Stimulated activated naive B cell treated with anti-CD40 and anti-IgM and Interleukin-4, amounts not matched to agents 10 μg/mL and 1 μg/mL and 100 μg/mL, for 72 hours (primary cell): ENCODE measurements around the gene TMEM131L.
A peak's percentile ranks its signal among the peaks of the same experiment; 100 is the strongest.

Experiments used
- ATAC-seq, 2 donors: fragments of 150-1000 bp; cut with Tn5 transposase; replicated peaks; 2 replicates each; pipeline ENCODE4 v1.10.0; 2021; ENCODE audit warnings: moderate library complexity in 1 of 2
- DNase-seq: peaks from one replicate; pipeline ENCODE4 v3.0.0; 2021
- H3K27ac Mint-ChIP-seq: one replicate; pipeline ENCODE4 v1.8.0; 2022; ENCODE audit warnings: mild to moderate bottlenecking, mixed read lengths
- H3K27me3 Mint-ChIP-seq, 2 donors: one replicate each; pipeline ENCODE4 v1.8.0; 2022; ENCODE audit warnings: mixed read lengths in 2 of 2
- H3K36me3 Mint-ChIP-seq, 2 donors: one replicate each; pipeline ENCODE4 v1.8.0; 2022; ENCODE audit warnings: mixed read lengths in 2 of 2, mild to moderate bottlenecking in 1 of 2
- H3K4me1 Mint-ChIP-seq, 2 donors: one replicate each; pipeline ENCODE4 v1.8.0; 2022; ENCODE audit warnings: mixed read lengths in 2 of 2, mild to moderate bottlenecking in 1 of 2
- H3K4me3 Mint-ChIP-seq, 2 donors: one replicate each; pipeline ENCODE4 v1.8.0; 2022; ENCODE audit warnings: mild to moderate bottlenecking in 2 of 2, mixed read lengths in 2 of 2, moderate library complexity in 1 of 2
- H3K9me3 Mint-ChIP-seq, 2 donors: one replicate each; pipeline ENCODE4 v1.8.0; 2022; ENCODE audit warnings: mixed read lengths in 2 of 2, mild to moderate bottlenecking in 1 of 2

Gene TMEM131L

DNA sequence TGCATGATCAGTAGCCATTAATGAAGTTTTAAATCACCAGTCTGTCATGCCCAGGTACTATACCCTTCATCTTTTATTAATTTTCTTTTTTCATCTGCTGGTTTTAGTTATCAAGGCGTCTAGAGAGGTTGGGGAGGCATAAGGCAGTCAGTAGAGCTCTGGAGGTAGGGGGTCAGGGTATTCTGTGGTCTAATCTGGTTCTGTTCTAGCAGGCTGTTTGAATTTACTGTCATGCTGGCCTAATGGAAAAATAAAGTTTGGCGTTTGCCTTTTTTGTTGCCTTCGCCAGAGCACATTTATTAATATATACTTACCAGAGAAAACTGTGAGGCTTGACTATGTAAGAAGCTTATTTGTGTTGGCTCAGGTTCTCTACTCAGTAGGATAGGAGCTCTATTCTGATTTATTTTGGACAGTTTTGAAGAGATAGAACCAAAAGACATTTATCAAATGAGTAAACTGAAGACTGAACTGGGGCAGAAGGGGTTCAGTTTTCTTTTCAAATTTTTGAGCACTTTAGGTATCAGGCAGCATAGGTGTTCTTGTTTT, 46.9 kb downstream of the TMEM131L start:
- H3K27ac Mint-ChIP-seq: peak overlapping the region; percentile 78
- no peak for DNase-seq
- H3K9me3 Mint-ChIP-seq: peaks cover 0 to 3% of the 10 kb centered on the region in 2 donors
- peaks cover 24 to 57% of the 10 kb centered on the region in 2 donors for H3K36me3 Mint-ChIP-seq
- no peak overlapping the region for H3K4me3 Mint-ChIP-seq
- H3K4me1 Mint-ChIP-seq: peaks cover 33 to 75% of the 10 kb centered on the region in 2 donors
- no peak for ATAC-seq
- H3K27me3 Mint-ChIP-seq: no peaks in the 10 kb centered on the region

DNA sequence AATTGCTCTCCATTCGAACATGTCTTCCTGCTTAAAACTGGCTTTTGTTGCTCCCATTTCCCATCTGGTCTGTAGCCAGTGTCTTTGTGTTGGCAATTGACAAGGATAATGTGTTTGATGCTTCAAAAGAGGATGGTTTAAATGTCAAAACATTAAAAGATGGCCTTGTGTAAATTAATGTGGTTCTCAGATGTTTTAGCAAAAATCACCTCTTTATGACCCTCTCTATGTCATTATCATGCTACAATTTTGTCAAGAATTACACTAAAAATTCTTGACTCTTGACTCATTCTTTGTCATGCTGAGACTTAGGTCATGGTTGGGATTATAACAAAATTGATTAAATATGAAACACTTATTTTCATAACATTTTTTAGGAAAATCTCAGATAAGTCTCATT, 47.4 kb downstream of the TMEM131L start:
- DNase-seq: no peak
- Mint-ChIP-seq H3K36me3 (peaks cover 28 to 60% of the 10 kb centered on the region in 2 donors), H3K9me3 (peaks cover 0 to 3% of the 10 kb centered on the region in 2 donors), H3K4me1 (peaks cover 38 to 79% of the 10 kb centered on the region in 2 donors), H3K4me3 (no peak overlapping the region), H3K27ac (peak overlapping the region; percentile 9), H3K27me3 (no peaks in the 10 kb centered on the region)
- no peak for ATAC-seq

DNA sequence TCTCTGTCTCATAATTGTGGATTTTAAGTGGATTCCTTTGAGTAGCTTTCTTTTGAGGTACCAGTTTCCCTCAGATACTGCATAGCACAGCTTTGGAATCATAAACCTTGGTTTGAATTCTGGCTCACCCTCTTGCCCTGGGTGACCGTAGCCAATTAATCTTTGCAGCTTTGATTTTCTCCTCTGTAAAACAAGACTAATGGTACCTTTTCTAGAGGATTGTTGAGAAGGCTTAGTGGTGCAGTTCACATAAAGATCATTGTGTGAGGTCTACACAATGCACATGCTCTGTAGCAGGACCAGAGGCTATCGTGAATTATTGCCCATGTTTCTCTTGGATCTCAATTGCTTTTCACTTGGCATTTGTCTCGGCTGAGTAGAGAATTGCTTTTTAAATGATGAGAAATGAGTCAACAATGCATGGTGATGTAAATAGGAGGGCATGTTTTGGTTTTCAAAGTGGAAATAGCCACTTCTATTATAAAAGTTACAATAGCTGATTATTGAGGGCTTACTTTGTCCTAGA, 47.9 kb downstream of the TMEM131L start:
- Mint-ChIP-seq H3K27ac (no peak overlapping the region), H3K36me3 (peaks cover 28 to 57% of the 10 kb centered on the region in 2 donors), H3K9me3 (peaks cover 0 to 3% of the 10 kb centered on the region in 2 donors), H3K4me3 (no peak overlapping the region), H3K27me3 (no peaks in the 10 kb centered on the region), H3K4me1 (peaks cover 42 to 80% of the 10 kb centered on the region in 2 donors)
- ATAC-seq: peak in 1 of 2 donors; percentile 27
- no peak for DNase-seq

DNA sequence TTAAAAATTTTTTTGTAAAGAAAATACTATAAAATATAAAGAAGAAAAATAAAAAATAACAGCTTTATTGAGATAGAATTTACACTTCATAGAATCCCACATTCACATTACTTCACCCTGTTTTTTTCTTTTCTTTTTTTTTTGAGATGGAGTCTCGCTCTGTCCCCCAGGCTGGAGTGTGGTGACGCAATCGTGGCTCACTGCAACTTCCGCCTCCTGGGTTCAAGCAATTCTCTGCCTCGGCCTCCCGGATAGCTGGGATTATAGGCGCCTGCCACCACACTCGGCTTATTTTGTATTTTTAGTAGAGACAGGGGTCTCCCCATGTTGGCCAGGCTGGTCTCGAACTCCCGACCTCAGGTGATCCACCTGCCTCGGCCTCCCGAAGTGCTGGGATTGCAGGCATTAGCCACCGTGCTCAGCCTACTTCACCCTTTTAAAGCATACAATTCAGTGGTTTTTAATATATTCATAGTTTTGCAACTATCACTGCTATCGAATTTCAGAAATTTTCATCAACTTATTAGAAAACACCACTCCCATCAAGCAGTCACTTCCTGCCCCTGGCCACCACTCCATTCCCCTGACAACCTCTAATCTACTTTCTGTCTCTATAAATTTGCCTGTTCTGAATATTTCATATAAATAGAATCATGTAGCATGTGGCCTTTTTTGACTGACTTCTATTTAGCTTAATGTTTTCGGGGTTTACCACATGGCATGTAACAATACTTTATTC, 48.7 kb downstream of the TMEM131L start:
- Mint-ChIP-seq H3K36me3 (peaks cover 27 to 49% of the 10 kb centered on the region in 2 donors), H3K27ac (peak overlapping the region; percentile 76)
- no peak for DNase-seq

DNA sequence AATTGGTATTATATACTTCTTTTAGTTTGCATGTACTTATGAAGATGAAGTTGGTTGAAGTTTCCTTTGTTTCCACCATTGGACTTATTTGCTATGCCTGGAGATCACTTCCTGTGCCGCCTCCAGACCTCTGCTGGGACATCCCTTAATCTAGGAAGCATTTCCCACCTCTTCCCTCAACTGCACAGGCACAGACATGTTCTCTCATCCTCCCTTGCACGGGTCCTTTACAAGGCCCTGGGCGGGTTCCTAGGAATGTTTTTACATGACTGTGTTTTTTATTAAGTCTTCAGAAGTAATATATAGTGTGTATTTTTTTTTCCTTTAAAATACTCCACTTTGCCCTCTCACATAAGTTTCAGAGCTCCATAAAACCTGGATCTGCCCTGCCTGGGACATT, 51.0 kb downstream of the TMEM131L start:
- Mint-ChIP-seq H3K27me3 (no peaks in the 10 kb centered on the region), H3K36me3 (peaks cover 17 to 40% of the 10 kb centered on the region in 2 donors), H3K4me3 (no peak overlapping the region), H3K27ac (peak overlapping the region; percentile 81), H3K9me3 (no peaks in the 10 kb centered on the region), H3K4me1 (peaks cover 59 to 86% of the 10 kb centered on the region in 2 donors)
- no peak for ATAC-seq
- DNase-seq: no peak

More for the DNA sequence above, 48.7 kb downstream of the TMEM131L start:
- H3K27me3 Mint-ChIP-seq: no peaks in the 10 kb centered on the region
- peaks cover 0 to 3% of the 10 kb centered on the region in 2 donors for H3K9me3 Mint-ChIP-seq
- no peak overlapping the region for H3K4me3 Mint-ChIP-seq
- peaks cover 50 to 80% of the 10 kb centered on the region in 2 donors for H3K4me1 Mint-ChIP-seq
- ATAC-seq: no peak

DNA sequence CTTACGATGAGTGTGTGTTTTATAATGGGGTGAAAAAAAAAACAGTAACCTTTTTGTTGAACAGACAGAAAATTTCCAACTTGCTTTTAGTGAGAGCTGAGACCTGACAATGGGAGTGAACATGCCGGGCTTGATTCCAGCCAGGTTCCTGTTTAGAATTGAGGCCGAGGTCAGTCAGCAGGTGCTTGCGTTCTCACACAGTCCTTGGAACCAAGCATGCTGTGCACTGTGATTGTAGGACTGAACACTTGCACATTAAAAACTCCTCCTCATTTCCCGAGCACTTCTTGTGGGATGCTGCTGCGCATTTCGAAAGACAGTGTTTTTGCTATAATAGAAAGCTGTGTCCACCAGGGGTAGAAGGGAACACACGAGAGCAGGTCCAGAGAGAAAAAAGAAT, 51.8 kb downstream of the TMEM131L start:
- ATAC-seq (no peak), DNase-seq (no peak)
- H3K4me1 Mint-ChIP-seq: peaks cover 59 to 86% of the 10 kb centered on the region in 2 donors
- H3K36me3 Mint-ChIP-seq: peaks cover 16 to 32% of the 10 kb centered on the region in 2 donors
- H3K9me3 Mint-ChIP-seq: no peaks in the 10 kb centered on the region
- no peaks in the 10 kb centered on the region for H3K27me3 Mint-ChIP-seq
- H3K27ac Mint-ChIP-seq: peak overlapping the region; percentile 80
- H3K4me3 Mint-ChIP-seq: peak overlapping the region in 1 of 2 donors; percentile 2

DNA sequence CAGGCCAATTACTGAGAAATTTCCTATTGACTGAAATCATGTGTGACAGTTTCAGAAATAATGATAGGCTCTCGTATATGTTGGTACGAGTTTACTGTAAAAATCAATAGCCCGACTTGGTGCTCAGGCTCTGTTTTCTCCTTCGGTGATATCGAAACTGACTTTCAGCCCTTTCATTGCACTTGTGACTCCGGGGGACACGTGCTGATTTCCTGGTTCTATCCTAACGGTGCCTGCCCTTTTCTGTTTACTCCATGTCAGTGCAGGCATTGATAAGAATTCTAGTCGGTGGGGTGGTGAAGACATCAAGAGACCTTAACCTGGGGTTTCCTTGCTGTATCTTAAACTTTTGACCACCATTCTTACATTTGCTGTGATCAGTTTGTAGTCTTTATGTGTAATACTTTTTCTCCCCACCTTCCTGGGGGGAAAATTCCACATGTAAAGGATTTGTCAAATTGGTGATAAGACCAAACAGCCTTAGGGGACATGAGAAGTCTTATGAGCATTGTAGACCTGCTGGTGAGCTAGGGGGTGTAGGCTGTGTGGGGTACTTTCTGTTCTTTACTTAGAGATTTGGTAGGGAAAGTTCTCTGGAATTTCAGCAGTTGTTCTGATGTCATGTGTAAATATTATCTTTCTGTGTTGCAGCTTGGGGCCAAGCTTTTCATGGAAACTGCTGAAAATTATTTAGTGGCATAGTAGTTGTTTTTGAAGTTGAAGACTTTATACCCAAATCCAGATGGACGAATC, 52.7 kb downstream of the TMEM131L start:
- DNase-seq: no peak
- Mint-ChIP-seq H3K4me1 (peaks cover 59 to 86% of the 10 kb centered on the region in 2 donors), H3K36me3 (peaks cover 15 to 27% of the 10 kb centered on the region in 2 donors)

DNA sequence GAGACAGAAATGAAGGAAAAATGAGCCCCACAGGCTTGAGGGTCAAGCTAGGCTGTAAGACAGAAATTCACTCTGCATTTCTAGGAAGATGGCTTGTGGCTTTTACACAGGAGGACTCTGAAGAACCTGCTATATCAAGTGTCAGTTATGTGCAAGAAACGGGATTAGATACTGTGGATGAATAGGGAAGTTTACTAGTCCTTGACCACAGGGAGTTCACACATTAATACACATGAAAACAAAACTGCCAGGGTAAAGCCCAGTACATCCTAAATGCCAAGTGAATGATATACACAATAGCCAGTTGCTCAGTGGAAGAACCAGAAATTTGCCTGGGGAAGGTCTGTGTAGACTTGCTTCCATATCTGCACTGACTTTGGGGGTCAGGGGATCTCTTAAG, 53.5 kb downstream of the TMEM131L start:
- peaks cover 63 to 86% of the 10 kb centered on the region in 2 donors for H3K4me1 Mint-ChIP-seq
- peak overlapping the region; percentile 2 to 50 for H3K4me3 Mint-ChIP-seq
- H3K9me3 Mint-ChIP-seq: no peaks in the 10 kb centered on the region
- DNase-seq: no peak
- peak overlapping the region; percentile 87 for H3K27ac Mint-ChIP-seq
- ATAC-seq: peak in 1 of 2 donors; percentile 5
- H3K27me3 Mint-ChIP-seq: no peaks in the 10 kb centered on the region
- peaks cover 15 to 30% of the 10 kb centered on the region in 2 donors for H3K36me3 Mint-ChIP-seq

More for the DNA sequence above, 52.7 kb downstream of the TMEM131L start:
- Mint-ChIP-seq H3K27ac (peak overlapping the region; percentile 87), H3K27me3 (no peaks in the 10 kb centered on the region), H3K9me3 (no peaks in the 10 kb centered on the region), H3K4me3 (peak overlapping the region in 1 of 2 donors; percentile 2)
- ATAC-seq: no peak

DNA sequence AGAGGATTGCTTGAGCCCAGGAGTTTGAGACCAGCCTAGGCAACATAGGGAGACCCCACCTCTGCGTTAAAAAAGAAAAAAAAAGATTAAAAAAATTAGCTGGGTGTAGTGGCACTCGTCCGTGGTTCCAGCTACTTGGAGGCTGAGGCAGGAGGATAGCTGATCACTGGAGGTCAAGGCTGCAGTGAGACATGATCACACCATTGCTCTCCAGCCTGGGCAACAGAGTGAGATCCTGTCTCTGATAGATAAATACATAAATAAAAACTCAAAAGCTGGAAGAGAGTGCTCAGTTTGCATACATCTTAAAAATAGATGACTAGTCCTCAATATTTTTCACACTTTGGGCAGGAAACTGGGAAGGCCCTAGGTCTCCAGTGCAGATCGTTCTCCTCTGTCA, 54.1 kb downstream of the TMEM131L start:
- Mint-ChIP-seq H3K27ac (peak overlapping the region; percentile 95), H3K4me3 (peak overlapping the region; percentile 73 to 74), H3K9me3 (no peaks in the 10 kb centered on the region), H3K27me3 (no peaks in the 10 kb centered on the region), H3K4me1 (peaks cover 64 to 86% of the 10 kb centered on the region in 2 donors), H3K36me3 (peaks cover 12 to 26% of the 10 kb centered on the region in 2 donors)
- DNase-seq: no peak
- ATAC-seq: no peak

DNA sequence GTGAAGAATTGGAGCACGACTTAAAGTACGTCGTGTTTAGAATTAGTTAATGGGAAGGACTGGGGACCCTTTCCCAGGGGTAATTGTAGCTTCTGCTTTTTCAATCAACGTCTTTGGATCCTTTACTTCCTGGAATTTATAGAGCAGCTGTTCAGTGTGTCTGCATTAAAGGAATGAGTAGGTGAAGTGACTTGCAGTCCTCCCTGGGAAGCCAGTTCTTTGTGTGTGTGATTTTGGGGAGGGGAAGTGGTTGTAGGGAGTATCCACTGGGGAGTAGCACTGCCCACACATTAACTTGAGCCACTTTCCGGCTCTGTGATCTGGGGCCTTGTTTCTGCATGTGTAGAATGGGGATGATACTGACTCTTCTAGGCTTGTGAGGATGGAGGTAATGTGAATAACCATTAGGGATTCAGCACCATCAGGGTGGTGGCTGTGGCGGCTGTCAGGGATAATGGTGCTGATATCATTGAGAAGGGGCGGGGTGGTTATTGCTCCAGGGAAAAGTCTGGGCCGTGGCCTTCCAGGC, 54.7 kb downstream of the TMEM131L start:
- Mint-ChIP-seq H3K36me3 (peaks cover 9 to 23% of the 10 kb centered on the region in 2 donors), H3K9me3 (no peaks in the 10 kb centered on the region), H3K4me1 (peaks cover 62 to 88% of the 10 kb centered on the region in 2 donors), H3K4me3 (peak overlapping the region; percentile 73 to 74), H3K27me3 (no peaks in the 10 kb centered on the region), H3K27ac (peak overlapping the region; percentile 95)
- DNase-seq (peak; percentile 35), ATAC-seq (peak; percentile 35 to 42)

DNA sequence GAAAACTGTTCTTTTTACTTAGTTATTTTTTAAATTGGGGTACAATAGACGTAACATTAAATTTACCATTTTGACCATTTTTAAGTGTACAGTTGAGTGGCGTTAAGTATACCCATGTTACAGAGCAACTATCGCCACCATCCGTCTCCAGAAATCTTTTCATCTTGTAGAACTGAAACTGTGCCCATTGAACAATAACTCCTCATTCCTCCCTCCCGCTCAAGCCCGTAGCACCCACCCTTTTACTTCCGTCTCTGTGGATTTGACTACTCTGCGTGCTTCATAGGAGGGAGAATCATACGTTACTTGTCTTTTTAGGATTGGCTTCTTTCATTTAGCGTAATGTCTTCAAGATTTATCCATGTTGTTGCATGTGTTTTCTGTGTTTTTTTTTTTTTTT, 55.3 kb downstream of the TMEM131L start:
- Mint-ChIP-seq H3K4me1 (peaks cover 67 to 94% of the 10 kb centered on the region in 2 donors), H3K36me3 (peaks cover 13 to 29% of the 10 kb centered on the region in 2 donors), H3K4me3 (peak overlapping the region; percentile 74 to 79), H3K27ac (peak overlapping the region; percentile 95), H3K27me3 (no peaks in the 10 kb centered on the region), H3K9me3 (no peaks in the 10 kb centered on the region)
- DNase-seq: peak; percentile 18
- ATAC-seq: peak; percentile 31 to 39

DNA sequence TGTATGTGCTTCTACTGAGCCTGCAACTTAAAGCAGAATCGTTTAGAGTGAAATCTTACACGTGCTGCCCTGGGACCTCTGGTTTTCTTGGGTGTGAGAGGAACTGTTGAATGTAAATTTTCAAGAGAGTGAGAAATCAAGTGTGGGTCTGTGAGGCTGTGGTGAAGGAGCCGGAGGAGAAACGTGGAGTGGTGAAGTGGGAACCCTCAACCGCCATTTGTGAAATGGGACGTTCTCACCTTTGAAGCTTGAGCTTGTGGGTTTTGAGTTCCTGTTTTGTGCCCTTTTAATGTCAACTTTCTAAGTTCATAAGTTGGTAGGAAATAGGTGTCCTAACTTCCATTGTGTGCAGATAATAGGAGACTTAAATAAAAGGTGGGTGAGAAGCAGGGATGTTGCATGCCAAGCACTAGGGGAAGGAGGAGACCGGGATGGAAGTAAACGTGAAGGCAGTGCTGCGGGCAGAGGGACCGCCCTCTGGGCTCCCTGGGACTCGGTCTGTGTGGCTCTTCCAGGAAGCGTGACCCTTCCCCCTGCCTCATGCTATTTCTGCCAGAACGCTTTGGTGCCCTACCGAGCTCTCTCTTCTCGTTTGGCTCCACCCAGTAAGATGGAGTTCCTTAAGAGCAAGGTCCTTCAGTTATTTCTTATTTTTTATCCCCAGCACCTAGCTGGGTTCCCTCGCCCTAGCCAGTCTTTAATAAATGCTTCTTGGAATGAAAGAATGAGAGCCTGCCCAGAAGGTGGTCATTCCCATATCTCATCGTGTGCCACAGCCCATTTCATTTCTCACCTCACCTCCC, 56.0 kb downstream of the TMEM131L start:
- H3K4me3 Mint-ChIP-seq: peak overlapping the region; percentile 74 to 79
- H3K27me3 Mint-ChIP-seq: no peaks in the 10 kb centered on the region
- DNase-seq: peak; percentile 37

DNA sequence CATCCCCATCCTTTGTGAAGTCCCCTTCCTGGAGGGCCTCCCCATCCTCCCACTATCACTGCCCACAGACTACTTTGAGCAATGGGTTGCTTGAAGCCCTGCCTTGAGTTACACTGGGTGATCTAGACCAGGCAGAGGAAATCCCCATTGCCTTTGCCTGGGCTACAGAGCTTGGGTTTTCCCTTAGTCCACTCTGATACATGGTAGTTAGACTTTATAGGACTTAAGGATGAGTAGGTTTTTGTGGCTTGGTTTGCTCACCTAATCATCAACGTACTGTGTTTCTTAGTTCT, 56.6 kb downstream of the TMEM131L start:
- ATAC-seq: peak; percentile 67 to 77
- Mint-ChIP-seq H3K9me3 (no peaks in the 10 kb centered on the region), H3K4me1 (peaks cover 77 to 97% of the 10 kb centered on the region in 2 donors), H3K27me3 (no peaks in the 10 kb centered on the region), H3K27ac (peak overlapping the region; percentile 95), H3K4me3 (peak overlapping the region; percentile 74 to 79), H3K36me3 (peaks cover 18 to 34% of the 10 kb centered on the region in 2 donors)
- peak; percentile 53 for DNase-seq

More for the DNA sequence above, 56.0 kb downstream of the TMEM131L start:
- peak; percentile 63 to 73 for ATAC-seq
- Mint-ChIP-seq H3K9me3 (no peaks in the 10 kb centered on the region), H3K36me3 (peaks cover 13 to 34% of the 10 kb centered on the region in 2 donors), H3K27ac (peak overlapping the region; percentile 95), H3K4me1 (peaks cover 72 to 97% of the 10 kb centered on the region in 2 donors)
